Heart right ventricle (tissue), 16 donors: ENCODE results near the gene NUDT9. TPM values are rescaled to one million over a fixed set of nuclear protein-coding genes. Genes with fewer than 3 reads are reported as not detected.

Experiments
- ATAC-seq, 8 donors: fragments of 200-7000 bp; cut with Tn5 transposase; one replicate each; pipeline ENCODE4 v1.9.1; 2020; ENCODE audit warnings: mild to moderate bottlenecking in 8 of 8, moderate library complexity in 8 of 8, moderate number of reproducible peaks in 1 of 8
- DNase-seq, 2 donors: peaks; one replicate each; pipeline ENCODE4 v3.0.0-alpha.2; 2020
- H3K27ac ChIP-seq, 10 donors: fragments of 200-600 bp; sonication (generic) in 2 of 10; one replicate each; pipeline versions ENCODE4 v1.5.0 to v1.8.0; 2020 to 2022; ENCODE audit warnings: mild to moderate bottlenecking in 3 of 10
- H3K27me3 ChIP-seq, 7 donors: fragments of 200-600 bp; one replicate each; pipeline ENCODE4 v1.8.0; 2021 to 2022; ENCODE audit warnings: mild to moderate bottlenecking in 2 of 7
- H3K36me3 ChIP-seq, 9 donors: fragments of 200-600 bp; sonication (generic) in 1 of 9; one replicate each; pipeline versions ENCODE4 v1.5.0 to v1.8.0; 2020 to 2022; ENCODE audit warnings: mild to moderate bottlenecking in 2 of 9
- H3K4me1 ChIP-seq, 9 donors: fragments of 200-600 bp; sonication (generic) in 1 of 9; one replicate each; pipeline versions ENCODE4 v1.5.0 to v1.8.0; 2020 to 2022; ENCODE audit warnings: mild to moderate bottlenecking in 4 of 9
- H3K4me3 ChIP-seq, 10 donors: fragments of 200-600 bp; sonication (generic) in 2 of 10; one replicate each; pipeline versions ENCODE4 v1.5.0 to v1.8.0; 2020 to 2022; ENCODE audit warnings: mild to moderate bottlenecking in 7 of 10, moderate library complexity in 2 of 10
- H3K9me3 ChIP-seq, 11 donors: fragments of 200-600 bp in 10 of 11; sonication (generic) in 2 of 11; one replicate each; pipeline versions ENCODE4 v1.5.0 to v1.8.0; 2013 to 2022; ENCODE audit warnings: mild to moderate bottlenecking in 2 of 11, control low read depth in 1 of 11, moderate library complexity in 1 of 11
- WGBS, 2 donors: extraction: QIAGEN DNeasy Blood & Tissue Kit; methylation state at CpG; one replicate each; pipeline ENCODE4 v1.1.7; 2013; ENCODE audit warnings: inconsistent platforms in 1 of 2; 5-methylcytosine and 5-hydroxymethylcytosine counted together
- intact Hi-C, 10 donors: fragments of 100-400 bp; cut with DNase I; formaldehyde crosslinking; loops; one replicate each; pipeline versions ENCODE4 v1.11.1 to v1.14.2; 2022
- polyA plus RNA-seq, 2 donors: library from polyadenylated mRNA; stranded (reverse); fragments of 200-250 nt; gene quantifications; one replicate each; pipeline ENCODE4 v1.2.3, GENCODE V29; 2013
- total RNA-seq, 10 donors: library from RNA; stranded (reverse); fragmentation: NEBNext Ultra II Directional in 3 of 10; extraction: Animal tissue kit (Norgen Biotek cat#: 25700) in 3 of 10; gene quantifications; one replicate each; pipeline versions ENCODE4 v1.2.1 to v1.2.4, GENCODE V29; 2021 to 2023
- TF ChIP-seq, protein P1 (sequence below), 9 donors: fragments of 200-600 bp; sonication (generic) in 2 of 9; IDR thresholded peaks; one replicate each; pipeline versions ENCODE4 v1.5.0 to v1.8.0; 2021 to 2022; ENCODE audit warnings: antibody characterized with exemption in 9 of 9, mild to moderate bottlenecking in 5 of 9, moderate library complexity in 1 of 9
- donor health status: Arrhythmogenic right ventricular cardiomyopathy.
- donor health status: ischemic (EF 13 %, LVEDD 7.1; RV severe dilation, severe dysfunction).
- donor health status: healthy with polysubstance abuse.
- donor health status: DM: no; HTN: yes; CAD: no.
- donor health status: DM: no; HTN: no; CAD: no.
- donor health status: ischemic (EF 25% LVEDD 6.9; RV normal size, moderate dysfunction).
- donor health status: ischemic (EF 25% LVEDD 5.7; RV mildly dilated, moderate dysfunction).
- donor health status: healthy.
- donor health status: DM: yes; HTN: yes; CAD: no.
- donor health status: Ischemic cardiomyopathy.
- donor health status: ischemic (EF 35%, LVEDD 5.7; RV mildly dilated, moderate dysfunction).
- donor health status: nonischemic (EF 11% LVEDD 7.7; RV severe dilation, severe dysfunction).
- donor health status: DM: yes; HTN: yes; CAD: no.
- donor health status: PGD.
- donor health status: ischemic (EF 29% LVEDD 5.4; RV normal size, mild dysfunction).
- donor health status: nonischemic (EF 23%, LVEDD 6.1; RV moderate dilation, normal function).

NUDT9 gene
- total and polyA plus RNA-seq, 12 donors, result 24.1 to 56.0 (median 29.2) TPM

DNA sequence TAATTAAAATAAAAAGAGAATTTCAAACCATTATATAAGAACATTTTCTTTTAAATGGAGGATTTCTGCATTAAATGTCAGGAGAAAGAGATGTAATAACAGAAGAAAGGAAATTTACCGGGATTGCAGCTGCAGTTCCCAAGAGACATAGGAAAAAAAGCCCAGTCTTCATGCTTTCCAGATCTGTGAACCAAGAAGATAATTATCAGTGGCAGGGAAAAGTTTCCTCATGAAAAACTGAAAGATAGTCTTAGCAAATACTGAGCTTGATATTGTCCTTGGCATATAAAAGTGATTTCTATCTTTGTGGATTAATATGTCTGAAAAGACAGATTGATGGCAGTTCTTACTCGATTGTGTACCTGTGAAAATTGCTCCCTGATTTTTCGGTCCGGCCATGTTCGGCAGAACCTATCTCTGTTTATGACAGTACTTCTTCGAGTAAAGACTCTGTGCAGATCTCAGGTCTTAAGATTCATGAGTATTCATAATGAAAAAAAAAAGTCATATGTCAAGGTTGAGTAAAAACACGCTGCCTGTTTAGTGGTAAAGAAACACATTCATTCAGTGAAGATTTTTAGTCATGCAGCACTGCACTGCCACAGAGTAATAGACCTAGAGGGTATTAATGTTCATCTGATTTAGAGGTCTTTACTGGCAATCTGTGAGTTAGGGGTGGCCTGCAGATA, 77.2 kb downstream of the NUDT9 start:
- H3K9me3 ChIP-seq, result no peaks in the 10 kb centered on the region
- DNase-seq, result no peak
- TF ChIP-seq, protein P1, sequence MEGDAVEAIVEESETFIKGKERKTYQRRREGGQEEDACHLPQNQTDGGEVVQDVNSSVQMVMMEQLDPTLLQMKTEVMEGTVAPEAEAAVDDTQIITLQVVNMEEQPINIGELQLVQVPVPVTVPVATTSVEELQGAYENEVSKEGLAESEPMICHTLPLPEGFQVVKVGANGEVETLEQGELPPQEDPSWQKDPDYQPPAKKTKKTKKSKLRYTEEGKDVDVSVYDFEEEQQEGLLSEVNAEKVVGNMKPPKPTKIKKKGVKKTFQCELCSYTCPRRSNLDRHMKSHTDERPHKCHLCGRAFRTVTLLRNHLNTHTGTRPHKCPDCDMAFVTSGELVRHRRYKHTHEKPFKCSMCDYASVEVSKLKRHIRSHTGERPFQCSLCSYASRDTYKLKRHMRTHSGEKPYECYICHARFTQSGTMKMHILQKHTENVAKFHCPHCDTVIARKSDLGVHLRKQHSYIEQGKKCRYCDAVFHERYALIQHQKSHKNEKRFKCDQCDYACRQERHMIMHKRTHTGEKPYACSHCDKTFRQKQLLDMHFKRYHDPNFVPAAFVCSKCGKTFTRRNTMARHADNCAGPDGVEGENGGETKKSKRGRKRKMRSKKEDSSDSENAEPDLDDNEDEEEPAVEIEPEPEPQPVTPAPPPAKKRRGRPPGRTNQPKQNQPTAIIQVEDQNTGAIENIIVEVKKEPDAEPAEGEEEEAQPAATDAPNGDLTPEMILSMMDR (IDR thresholded peaks at IDR 0.05), result no peak
- WGBS, 2 donors, result 66 to 78% methylated on average over 7 of the region's 7 CpGs
- intact Hi-C loops, result no loop called here
- H3K4me1 ChIP-seq, result peaks cover 0 to 69% (median 52%) of the 10 kb centered on the region in 9 donors
- no peak for ATAC-seq
- peaks cover 0 to 49% (median 14%) of the 10 kb centered on the region in 9 donors for H3K36me3 ChIP-seq
- no peaks in the 10 kb centered on the region for H3K27me3 ChIP-seq
- no peak overlapping the region for H3K4me3 ChIP-seq
- H3K27ac ChIP-seq, result peak overlapping the region in 7 of 10 donors; percentile 21 to 73 (median 64)

- Histone ChIP-seq H3K4me3 (no peak overlapping the region), H3K4me1 (peaks cover 0 to 69% (median 52%) of the 10 kb centered on the region in 9 donors), H3K36me3 (peaks cover 0 to 44% (median 9%) of the 10 kb centered on the region in 9 donors), H3K9me3 (no peaks in the 10 kb centered on the region), H3K27me3 (no peaks in the 10 kb centered on the region), H3K27ac (peak overlapping the region in 6 of 10 donors; percentile 11 to 67 (median 58))
- DNase-seq, result no peak
- no peak for ATAC-seq
- WGBS, 2 donors, result 59 to 83% methylated on average over 4 of the region's 4 CpGs
- intact Hi-C loops, result no loop called here
- TF ChIP-seq, protein P1 (IDR thresholded peaks at IDR 0.05), result no peak
These were observed 77.7 kb downstream of the NUDT9 start for GRCh38 chr4:87500092-87500462.

GRCh38 chr4:87502580-87503238, 80.3 kb downstream of the NUDT9 start:
- H3K4me1 ChIP-seq, result peaks cover 2 to 73% (median 58%) of the 10 kb centered on the region in 9 donors
- DNase-seq (peak in 1 of 2 donors; percentile 35), ATAC-seq (peak; percentile 40 to 80 (median 69))
- intact Hi-C loops, result no loop called here
- H3K36me3 ChIP-seq, result peaks cover 0 to 31% (median 0%) of the 10 kb centered on the region in 9 donors
- H3K27me3 ChIP-seq, result no peaks in the 10 kb centered on the region
- TF ChIP-seq, protein P1 (IDR thresholded peaks at IDR 0.05), result no peak
- H3K27ac ChIP-seq, result peak overlapping the region; percentile 1 to 75 (median 33)
- H3K4me3 ChIP-seq, result no peak overlapping the region
- no peaks in the 10 kb centered on the region for H3K9me3 ChIP-seq

- Histone ChIP-seq H3K36me3 (peaks cover 0 to 48% (median 11%) of the 10 kb centered on the region in 9 donors), H3K4me3 (no peak overlapping the region), H3K27ac (peak overlapping the region in 3 of 10 donors; percentile 40 to 71 (median 48)), H3K27me3 (no peaks in the 10 kb centered on the region), H3K4me1 (peaks cover 6 to 71% (median 37%) of the 10 kb centered on the region in 9 donors), H3K9me3 (no peaks in the 10 kb centered on the region)
- TF ChIP-seq, protein P1 (IDR thresholded peaks at IDR 0.05), result peak in 1 of 9 donors; percentile 8
- WGBS, 2 donors, result 77 to 79% methylated on average over 3 of the region's 3 CpGs
- intact Hi-C loops, result no loop called here
- DNase-seq, result no peak
- ATAC-seq, result no peak
These were observed 83.5 kb downstream of the NUDT9 start for GRCh38 chr4:87505862-87506261.
